HEK293T (cell line): ENCODE results near the gene PDE6C.

Source experiments
- FOXA1 ChIP-seq: fragments of 450-650 bp; IDR thresholded peaks from 2 replicates; pipeline ENCODE4 v1.6.1; 2016; ENCODE audit warnings: mild to moderate bottlenecking
- FOXM1 ChIP-seq: fragments of 450-650 bp; IDR thresholded peaks from 2 replicates; pipeline ENCODE4 v1.6.1; 2017; ENCODE audit warnings: mild to moderate bottlenecking, borderline replicate concordance
- SP1 ChIP-seq: fragments of 450-650 bp; IDR thresholded peaks from 2 replicates; pipeline ENCODE4 v1.6.1; 2017
- ZNF384 ChIP-seq: fragments of 450-650 bp; IDR thresholded peaks from 2 replicates; pipeline ENCODE4 v1.6.1; 2016

DNA sequence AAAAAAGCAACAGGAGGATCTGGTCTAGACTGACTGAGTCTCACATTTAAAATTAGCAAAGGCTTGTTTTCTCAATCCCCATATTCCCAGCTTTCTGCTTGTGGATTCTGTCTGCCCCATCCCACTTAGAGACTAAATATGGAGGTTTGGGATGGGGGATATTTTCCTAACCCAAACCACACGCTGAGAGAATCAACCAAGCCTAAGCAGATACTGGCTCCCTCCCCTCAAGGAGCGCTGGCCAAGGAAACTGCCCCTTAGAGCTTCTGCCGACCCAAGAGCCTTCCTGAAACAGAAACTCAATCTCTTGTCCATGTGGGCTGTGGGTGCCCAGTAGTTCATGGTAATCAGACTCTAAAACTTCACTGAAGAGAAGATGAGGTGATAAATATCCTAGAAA lies 42.0 kb upstream of the PDE6C start:
- TF ChIP-seq FOXA1 (no peak), ZNF384 (no peak), SP1 (no peak), FOXM1 (no peak)
